Mucosa of stomach (tissue), 1 donor: Measurements from ENCODE around the gene GPN1.
"Not testable (repeated sequence)": the region's sequence is repeated elsewhere in the genome, so short reads cannot be mapped to it uniquely, and the experiment has no call there.

Experiments used
- H3K27me3 ChIP-seq: one replicate; pipeline ENCODE4 v1.7.0; 2013; ENCODE audit warnings: mild to moderate bottlenecking, low read length; ENCODE audit not compliant: control insufficient read depth, insufficient read depth
- H3K36me3 ChIP-seq: one replicate; pipeline ENCODE4 v1.7.0; 2013; ENCODE audit warnings: low read length; ENCODE audit not compliant: control insufficient read depth, insufficient read depth
- H3K4me1 ChIP-seq: one replicate; pipeline ENCODE4 v1.7.0; 2013; ENCODE audit warnings: mild to moderate bottlenecking, low read length; ENCODE audit not compliant: control insufficient read depth, insufficient read depth
- H3K4me3 ChIP-seq: one replicate; pipeline ENCODE4 v1.7.0; 2013; ENCODE audit warnings: low read length
- H3K9ac ChIP-seq: one replicate; pipeline ENCODE4 v1.7.0; 2013; ENCODE audit warnings: mild to moderate bottlenecking, low read length, moderate library complexity
- H3K9me3 ChIP-seq: one replicate; pipeline ENCODE4 v1.7.0; 2013; ENCODE audit warnings: mild to moderate bottlenecking, low read length, moderate library complexity; ENCODE audit not compliant: control insufficient read depth
- donor health status: Pancreatic carcinoma.

GPN1 gene

GRCh38 chr2:27628767-27629709 is at the start of gene GPN1, which contains the start of gene CCDC121:
GPN1 (plus strand) TSS chr2:27629050; CDS start chr2:27629059, 9 bp downstream.
CCDC121 (minus strand) TSS chr2:27629012; CDS start chr2:27627799, 1,213 bp downstream.
- H3K9me3 ChIP-seq = no peaks in the 10 kb centered on the region
- peaks cover 11% of the 10 kb centered on the region for H3K4me1 ChIP-seq
- peak within 1 kb of the TSS; percentile 85 for H3K4me3 ChIP-seq
- H3K36me3 ChIP-seq = no peaks in the 10 kb centered on the region
- H3K9ac ChIP-seq = peak within 1 kb of the TSS; percentile 94
- no peaks in the 10 kb centered on the region for H3K27me3 ChIP-seq

- no peaks in the 10 kb centered on the region for H3K36me3 ChIP-seq
- no peaks in the 10 kb centered on the region for H3K9me3 ChIP-seq
- peaks cover 4% of the 10 kb centered on the region for H3K4me1 ChIP-seq
- no peak overlapping the region for H3K9ac ChIP-seq
- H3K4me3 ChIP-seq = no peak overlapping the region
- no peaks in the 10 kb centered on the region for H3K27me3 ChIP-seq
Observed at GRCh38 chr2:27581417-27582128, 47.3 kb upstream of the GPN1 start.

- no peaks in the 10 kb centered on the region for H3K27me3 ChIP-seq
- H3K9me3 ChIP-seq = no peaks in the 10 kb centered on the region
- peak overlapping the region; percentile 83 for H3K9ac ChIP-seq
- H3K36me3 ChIP-seq = no peaks in the 10 kb centered on the region
- peaks cover 4% of the 10 kb centered on the region for H3K4me1 ChIP-seq
- H3K4me3 ChIP-seq = peak overlapping the region; percentile 95
Observed at GRCh38 chr2:27582129-27582694, 46.6 kb upstream of the GPN1 start.

- Histone ChIP-seq H3K9ac (peak within 1 kb of the TSS; percentile 83), H3K4me3 (peak within 1 kb of the TSS; percentile 95), H3K9me3 (no peaks in the 10 kb centered on the region), H3K27me3 (no peaks in the 10 kb centered on the region), H3K4me1 (peaks cover 4% of the 10 kb centered on the region), H3K36me3 (no peaks in the 10 kb centered on the region)
Observed at GRCh38 chr2:27582695-27583389, 46.0 kb upstream of the GPN1 start, which contains the start of gene ZNF512. ZNF512 (plus strand) TSS chr2:27583042; CDS start chr2:27583113, 71 bp downstream.

GRCh38 chr2:27583390-27583915 is 45.4 kb upstream of the GPN1 start:
- H3K4me3 ChIP-seq = peak overlapping the region; percentile 95
- H3K9ac ChIP-seq = peak overlapping the region; percentile 83
- no peaks in the 10 kb centered on the region for H3K27me3 ChIP-seq
- H3K4me1 ChIP-seq = peaks cover 4% of the 10 kb centered on the region
- H3K9me3 ChIP-seq = no peaks in the 10 kb centered on the region
- H3K36me3 ChIP-seq = no peaks in the 10 kb centered on the region

GRCh38 chr2:27584597-27584996 is 44.3 kb upstream of the GPN1 start:
- no peaks in the 10 kb centered on the region for H3K36me3 ChIP-seq
- no peaks in the 10 kb centered on the region for H3K27me3 ChIP-seq
- peaks cover 4% of the 10 kb centered on the region for H3K4me1 ChIP-seq
- H3K9me3 ChIP-seq = no peaks in the 10 kb centered on the region
- H3K4me3 ChIP-seq = no peak overlapping the region
- no peak overlapping the region for H3K9ac ChIP-seq

- Histone ChIP-seq H3K9ac (no peak overlapping the region), H3K9me3 (no peaks in the 10 kb centered on the region), H3K36me3 (no peaks in the 10 kb centered on the region), H3K4me3 (no peak overlapping the region), H3K4me1 (peaks cover 4% of the 10 kb centered on the region), H3K27me3 (no peaks in the 10 kb centered on the region)
Observed at GRCh38 chr2:27587025-27587424, 41.8 kb upstream of the GPN1 start.

- no peaks in the 10 kb centered on the region for H3K4me1 ChIP-seq
- no peaks in the 10 kb centered on the region for H3K27me3 ChIP-seq
- H3K36me3 ChIP-seq = no peaks in the 10 kb centered on the region
- H3K4me3 ChIP-seq = no peak overlapping the region
- no peak overlapping the region for H3K9ac ChIP-seq
- no peaks in the 10 kb centered on the region for H3K9me3 ChIP-seq
Observed at GRCh38 chr2:27588308-27588707, 40.5 kb upstream of the GPN1 start.

GRCh38 chr2:27591745-27592144 is 37.1 kb upstream of the GPN1 start:
- Histone ChIP-seq H3K36me3 (no peaks in the 10 kb centered on the region), H3K9me3 (no peaks in the 10 kb centered on the region), H3K9ac (no peak overlapping the region), H3K4me1 (no peaks in the 10 kb centered on the region), H3K27me3 (no peaks in the 10 kb centered on the region), H3K4me3 (no peak overlapping the region)

- Histone ChIP-seq H3K36me3 (no peaks in the 10 kb centered on the region), H3K4me1 (no peaks in the 10 kb centered on the region), H3K9ac (no peak overlapping the region), H3K4me3 (no peak overlapping the region), H3K27me3 (no peaks in the 10 kb centered on the region), H3K9me3 (no peaks in the 10 kb centered on the region)
Observed at GRCh38 chr2:27593240-27593639, 35.6 kb upstream of the GPN1 start.

GRCh38 chr2:27594020-27594703 is 34.7 kb upstream of the GPN1 start:
- H3K27me3 ChIP-seq, H3K36me3 ChIP-seq, H3K4me1 ChIP-seq, H3K4me3 ChIP-seq, H3K9me3 ChIP-seq, H3K9ac ChIP-seq: not testable (repeated sequence)
